ENCODE data around the gene CACNA2D3. TPM values are rescaled to one million over a fixed set of nuclear protein-coding genes. Genes with fewer than 3 reads are reported as not detected.
A peak's percentile ranks its signal among the peaks of the same experiment; 100 is the strongest.

CACNA2D3 gene
- total RNA-seq, 4 donors from 2014 or later, result 0.27 to 1.5 (median 0.79) TPM

GRCh38 chr3:54165865-54166264, 43.5 kb downstream of the CACNA2D3 start:
- peak in 1 of 2 donors; percentile 79 for DNase-seq (ENCODE audit: low spot score in 2 of 2)
- TF ChIP-seq CTCF (IDR thresholded peaks at IDR 0.05), result no peak
- TF ChIP-seq POLR2A (IDR thresholded peaks at IDR 0.05), result no peak
- intact Hi-C loops (cut with DNase I; ENCODE audit: low total_unique reads), result no loop called here
- H3K4me3 ChIP-seq (ENCODE audit: low read depth, poor library complexity, severe bottlenecking), result no peak overlapping the region
- WGBS, 2 donors, result 19 to 20% methylated on average over 2 of the region's 2 CpGs

- H3K4me3 ChIP-seq (ENCODE audit: low read depth, poor library complexity, severe bottlenecking), result no peak overlapping the region
- TF ChIP-seq POLR2A (IDR thresholded peaks at IDR 0.05) (no peak), CTCF (IDR thresholded peaks at IDR 0.05) (no peak)
- WGBS, 2 donors, result 89 to 90% methylated on average over 1 of the region's 1 CpG
- DNase-seq (ENCODE audit: low spot score in 2 of 2), result peak in 1 of 2 donors; percentile 3
- intact Hi-C loops (cut with DNase I; ENCODE audit: low total_unique reads), result no loop called here
Observed at GRCh38 chr3:54167999-54168398, 45.6 kb downstream of the CACNA2D3 start.

GRCh38 chr3:54168451-54168850, 46.1 kb downstream of the CACNA2D3 start:
- intact Hi-C loops (cut with DNase I; ENCODE audit: low total_unique reads), result no loop called here
- WGBS, 2 donors, result 62 to 70% methylated on average over 1 of the region's 1 CpG
- DNase-seq (ENCODE audit: low spot score in 2 of 2), result peak in 1 of 2 donors; percentile 12
- no peak overlapping the region for H3K4me3 ChIP-seq (ENCODE audit: low read depth, poor library complexity, severe bottlenecking)
- TF ChIP-seq CTCF (IDR thresholded peaks at IDR 0.05) (no peak), POLR2A (IDR thresholded peaks at IDR 0.05) (no peak)

- intact Hi-C loops (cut with DNase I; ENCODE audit: low total_unique reads), result no loop called here
- H3K4me3 ChIP-seq (ENCODE audit: low read depth, poor library complexity, severe bottlenecking), result no peak overlapping the region
- 90 to 94% methylated on average over 7 of the region's 7 CpGs for WGBS, 2 donors
- TF ChIP-seq POLR2A (IDR thresholded peaks at IDR 0.05) (no peak), CTCF (IDR thresholded peaks at IDR 0.05) (no peak)
- DNase-seq (ENCODE audit: low spot score in 2 of 2), result no peak
Observed at GRCh38 chr3:54169524-54169923, 47.2 kb downstream of the CACNA2D3 start.

- no peak for DNase-seq (ENCODE audit: low spot score in 2 of 2)
- 84 to 87% methylated on average over 1 of the region's 1 CpG for WGBS, 2 donors
- no peak overlapping the region for H3K4me3 ChIP-seq (ENCODE audit: low read depth, poor library complexity, severe bottlenecking)
- intact Hi-C loops (cut with DNase I; ENCODE audit: low total_unique reads), result no loop called here
- TF ChIP-seq POLR2A (IDR thresholded peaks at IDR 0.05), result no peak
- TF ChIP-seq CTCF (IDR thresholded peaks at IDR 0.05), result no peak
Observed at GRCh38 chr3:54171509-54171908, 49.2 kb downstream of the CACNA2D3 start.

GRCh38 chr3:54171951-54172350, 49.6 kb downstream of the CACNA2D3 start:
- intact Hi-C loops (cut with DNase I; ENCODE audit: low total_unique reads), result no loop called here
- no peak overlapping the region for H3K4me3 ChIP-seq (ENCODE audit: low read depth, poor library complexity, severe bottlenecking)
- peak in 1 of 2 donors; percentile 26 for DNase-seq (ENCODE audit: low spot score in 2 of 2)
- no peak for TF ChIP-seq POLR2A (IDR thresholded peaks at IDR 0.05)
- no peak for TF ChIP-seq CTCF (IDR thresholded peaks at IDR 0.05)
- 86% methylated on average over 10 of the region's 10 CpGs for WGBS, 2 donors

Data from lower leg skin (tissue), 4 donors.